Omental fat pad (tissue), 4 donors: Measurements from ENCODE around the gene BAD. TPM values are rescaled to one million over a fixed set of nuclear protein-coding genes. Genes with fewer than 3 reads are reported as not detected.
"Not testable (repeated sequence)": the region's sequence is repeated elsewhere in the genome, so short reads cannot be mapped to it uniquely, and the experiment has no call there.

Experiments used
- ATAC-seq: fragments of 150-250 bp; one replicate; pipeline ENCODE4 v1.9.1; 2016; ENCODE audit warnings: mild to moderate bottlenecking, moderate library complexity; ENCODE audit not compliant: low FRiP score
- DNase-seq: peaks from one replicate; pipeline ENCODE4 v3.0.0-alpha.2; 2019; ENCODE audit warnings: low spot score
- CTCF ChIP-seq, 3 donors: fragments of 450-650 bp; IDR thresholded peaks; one replicate each; pipeline ENCODE4 v1.5.1; 2016 to 2017; ENCODE audit warnings: antibody characterized with exemption in 3 of 3, mild to moderate bottlenecking in 3 of 3, moderate library complexity in 2 of 3
- total RNA-seq, 4 donors: library from RNA; depleted of rRNA; stranded (reverse); fragments of >200 nt; gene quantifications; one replicate each; pipeline ENCODE4 v1.1.0, GENCODE V29; 2016

Gene BAD
- total RNA-seq, 4 donors from 2014 or later = 47.9 to 89.7 (median 78.8) TPM

DNA sequence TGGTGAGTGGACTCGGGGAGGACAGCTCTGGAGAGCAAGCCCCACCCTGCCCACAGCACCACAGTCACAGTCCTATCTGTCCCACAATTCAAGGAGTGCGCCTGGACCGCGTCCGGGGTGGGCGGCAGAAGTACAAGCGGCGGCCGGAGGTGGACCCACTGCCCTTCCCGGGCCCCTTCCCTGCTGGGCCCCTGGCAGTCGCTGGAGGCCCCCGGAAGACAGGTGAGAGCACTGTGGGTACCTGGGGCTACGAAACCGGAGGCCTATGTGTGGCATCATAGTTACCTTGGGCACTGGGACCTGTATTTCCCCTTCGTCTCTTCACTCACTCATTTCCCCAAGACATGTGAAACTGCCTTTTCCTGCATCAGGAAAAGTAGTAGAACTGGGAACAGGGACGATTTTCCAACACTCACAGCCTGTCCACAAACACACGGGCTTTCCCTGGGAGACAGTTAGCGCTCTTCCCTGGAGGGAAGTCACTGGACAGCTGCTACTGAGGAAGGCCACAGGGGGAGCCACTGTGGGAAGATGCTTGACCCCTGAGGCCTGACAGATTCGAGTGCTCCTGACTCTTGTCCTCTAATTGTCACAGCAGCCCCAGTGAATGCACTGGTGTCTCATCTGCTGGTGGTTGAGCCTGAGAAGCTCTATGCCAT lies 29.8 kb upstream of the BAD start:
- ATAC-seq (no peak), DNase-seq (no peak)
- no peak for TF ChIP-seq CTCF (IDR thresholded peaks at IDR 0.05)

GRCh38 chr11:64313491-64314145 lies 29.2 kb upstream of the BAD start:
- TF ChIP-seq CTCF (IDR thresholded peaks at IDR 0.05) = no peak
- ATAC-seq = no peak
- no peak for DNase-seq

DNA sequence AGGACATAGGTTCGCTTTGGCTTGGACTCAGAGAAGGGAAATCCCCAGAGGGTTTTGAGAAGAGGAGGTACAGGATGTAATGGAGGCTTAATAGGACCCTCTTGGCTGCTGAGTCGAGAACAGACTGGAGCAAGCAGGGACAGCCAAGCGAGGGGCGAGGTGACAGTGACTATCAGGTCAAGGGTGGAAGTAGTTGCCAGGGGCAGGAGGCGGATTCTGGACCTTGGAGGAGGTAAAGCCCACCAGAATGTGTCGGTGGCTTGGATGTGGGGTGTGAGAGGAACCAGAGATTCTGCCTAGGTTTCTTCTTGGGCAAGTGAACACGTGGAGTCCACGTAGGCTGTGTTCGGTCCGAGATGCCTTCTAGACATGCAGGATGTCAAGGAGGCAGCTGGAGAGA lies 28.5 kb upstream of the BAD start:
- no peak for DNase-seq
- TF ChIP-seq CTCF (IDR thresholded peaks at IDR 0.05) = no peak
- no peak for ATAC-seq

GRCh38 chr11:64307795-64308194 lies 23.3 kb upstream of the BAD start:
- not testable (repeated sequence) for ATAC-seq, DNase-seq

- no peak for TF ChIP-seq CTCF (IDR thresholded peaks at IDR 0.05)
- no peak for DNase-seq
- ATAC-seq = no peak
Observed at GRCh38 chr11:64306876-64307622, 22.6 kb upstream of the BAD start.

DNA sequence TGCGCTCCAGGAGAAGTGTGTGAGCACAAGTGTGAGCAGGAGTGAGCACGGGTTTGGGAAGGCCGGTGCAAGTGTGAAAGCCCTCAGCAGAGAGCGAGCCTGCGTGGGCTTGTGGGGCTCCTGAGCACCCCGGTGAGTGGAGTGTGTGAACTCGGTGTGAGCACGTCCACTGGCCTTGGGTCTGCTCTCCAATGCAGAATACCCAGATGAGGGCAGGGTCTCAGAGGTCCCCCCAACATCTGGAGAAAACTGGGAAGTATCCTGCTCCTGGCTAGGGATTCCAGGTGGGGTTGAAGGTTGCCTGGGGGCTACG lies 22.1 kb upstream of the BAD start:
- DNase-seq (no peak), ATAC-seq (no peak)
- TF ChIP-seq CTCF (IDR thresholded peaks at IDR 0.05) = no peak

DNA sequence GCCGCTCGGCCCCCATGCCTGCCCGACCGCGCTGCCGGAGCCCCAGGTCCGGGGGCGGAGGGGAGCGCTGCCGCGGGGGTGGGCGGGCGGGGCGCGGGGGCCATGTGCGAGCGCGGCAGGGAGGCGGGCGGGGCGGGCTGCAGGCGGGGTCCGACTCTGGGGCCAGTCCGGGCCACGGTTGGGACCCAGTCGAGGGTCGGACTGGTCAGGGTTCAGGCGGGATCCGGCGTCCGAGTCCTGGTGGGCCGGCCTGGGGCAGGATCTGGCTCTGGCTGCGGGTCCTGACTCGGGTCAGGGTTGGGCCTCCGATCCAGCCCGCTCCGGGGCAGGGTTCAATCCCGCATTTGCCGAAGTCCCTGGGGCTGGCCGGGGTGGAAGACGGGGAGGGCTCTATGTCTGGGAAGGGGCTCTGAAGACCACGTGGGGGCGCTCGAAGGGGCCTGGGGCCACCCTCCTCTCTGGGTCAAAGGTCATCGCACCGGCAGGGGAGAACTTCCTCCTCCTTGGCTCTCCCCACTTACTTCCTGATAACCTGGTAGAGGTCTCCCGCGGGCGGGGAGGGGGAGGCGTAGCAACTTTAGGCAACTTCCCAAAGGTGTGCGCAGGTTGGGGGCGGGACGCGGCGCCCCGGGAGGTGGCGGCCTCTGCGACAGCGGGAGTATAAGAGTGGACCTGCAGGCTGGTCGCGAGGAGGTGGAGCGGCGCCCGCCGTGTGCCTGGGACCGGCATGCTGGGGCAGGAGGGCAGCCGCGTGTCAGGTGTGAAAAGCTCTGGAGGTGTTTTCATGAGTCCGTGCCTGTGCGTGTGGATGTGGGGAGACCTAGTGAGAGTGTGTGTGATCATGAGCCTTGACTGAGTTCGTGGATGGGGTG lies 21.5 kb upstream of the BAD start:
- ATAC-seq (peak; percentile 4), DNase-seq (no peak)
- TF ChIP-seq CTCF (IDR thresholded peaks at IDR 0.05) = no peak
